ENCODE results near the gene PCDH9. TPM values are rescaled to one million over a fixed set of nuclear protein-coding genes. Genes with fewer than 3 reads are reported as not detected.

PCDH9 gene
- total and polyA plus RNA-seq, 10 of the 15 experiments (the other 5 are each of a cell fraction or from before 2014, with no cell fraction given): 0.02 to 2.3 (median 0.05) TPM; not detected in 1

GRCh38 chr13:66578305-66578704 is 651.8 kb downstream of the PCDH9 start:
- no peak overlapping the region for H3K4me3 ChIP-seq
- H3K79me2 ChIP-seq (ENCODE audit: control insufficient read depth, insufficient read depth, low read length): no peaks in the 10 kb centered on the region
- ChIA-PET CTCF (interaction anchor here (0.6 to 1.0 kb wide), 2 partner anchors 11 to 86 kb away, joined by 3 read pairs; no protein-coding TSS in a partner anchor), POLR2A (no interaction called here), RAD21 (ENCODE audit: unreplicated experiment) (no interaction called here), SMC1A (ENCODE audit: uncharacterized antibody, unreplicated experiment) (interaction anchor here (0.5 to 2.2 kb wide), 4 partner anchors 12 to 219 kb away, joined by 3 to 5 read pairs (median 3); no protein-coding TSS in a partner anchor)
- WGBS (ENCODE audit: insufficient coverage, insufficient replicate concordance, low lambda C conversion rate, missing lambda C conversion rate): 0% methylated on average over 2 of the region's 2 CpGs
- no TSS peak for BruUV-seq (replicated peaks)
- no peaks in the 10 kb centered on the region for H3K36me3 ChIP-seq (ENCODE audit: control insufficient read depth in 2 of 2, insufficient read depth in 2 of 2, low read length in 1 of 2)
- no peak overlapping the region for H3K9ac ChIP-seq (ENCODE audit: control insufficient read depth, insufficient read depth, low read length)
- FAIRE-seq (no peak), DNase-seq (ENCODE audit: low read depth, low spot score) (no peak), ATAC-seq (peak; percentile 38)
- no peaks in the 10 kb centered on the region for H4K20me1 ChIP-seq (ENCODE audit: control insufficient read depth, insufficient read depth)
- intact Hi-C loops (cut with micrococcal nuclease; ENCODE audit: unreplicated experiment) (no loop called here), in situ Hi-C loops (cut with MboI) (no loop called here)
- TF ChIP-seq, protein P1, sequence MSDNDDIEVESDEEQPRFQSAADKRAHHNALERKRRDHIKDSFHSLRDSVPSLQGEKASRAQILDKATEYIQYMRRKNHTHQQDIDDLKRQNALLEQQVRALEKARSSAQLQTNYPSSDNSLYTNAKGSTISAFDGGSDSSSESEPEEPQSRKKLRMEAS (IDR thresholded peaks at IDR 0.05; ENCODE audit: low read depth, low read length): no peak
- TF ChIP-seq STAT1 (conservative IDR thresholded peaks at IDR 0.05): no peak
- no peak for TF ChIP-seq HCFC1 (IDR thresholded peaks at IDR 0.05; ENCODE audit: low read length)
- no peak for TF ChIP-seq RELA (IDR thresholded peaks at IDR 0.05; ENCODE audit: borderline replicate concordance, partially characterized antibody)
- no peak for TF ChIP-seq BMI1 (IDR thresholded peaks at IDR 0.05; ENCODE audit: borderline replicate concordance)
- TF ChIP-seq ZSCAN29 (IDR thresholded peaks at IDR 0.05): no peak
- TF ChIP-seq, protein P2, sequence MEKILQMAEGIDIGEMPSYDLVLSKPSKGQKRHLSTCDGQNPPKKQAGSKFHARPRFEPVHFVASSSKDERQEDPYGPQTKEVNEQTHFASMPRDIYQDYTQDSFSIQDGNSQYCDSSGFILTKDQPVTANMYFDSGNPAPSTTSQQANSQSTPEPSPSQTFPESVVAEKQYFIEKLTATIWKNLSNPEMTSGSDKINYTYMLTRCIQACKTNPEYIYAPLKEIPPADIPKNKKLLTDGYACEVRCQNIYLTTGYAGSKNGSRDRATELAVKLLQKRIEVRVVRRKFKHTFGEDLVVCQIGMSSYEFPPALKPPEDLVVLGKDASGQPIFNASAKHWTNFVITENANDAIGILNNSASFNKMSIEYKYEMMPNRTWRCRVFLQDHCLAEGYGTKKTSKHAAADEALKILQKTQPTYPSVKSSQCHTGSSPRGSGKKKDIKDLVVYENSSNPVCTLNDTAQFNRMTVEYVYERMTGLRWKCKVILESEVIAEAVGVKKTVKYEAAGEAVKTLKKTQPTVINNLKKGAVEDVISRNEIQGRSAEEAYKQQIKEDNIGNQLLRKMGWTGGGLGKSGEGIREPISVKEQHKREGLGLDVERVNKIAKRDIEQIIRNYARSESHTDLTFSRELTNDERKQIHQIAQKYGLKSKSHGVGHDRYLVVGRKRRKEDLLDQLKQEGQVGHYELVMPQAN (conservative IDR thresholded peaks at IDR 0.05): no peak
- no peak for TF ChIP-seq RUNX3 (IDR thresholded peaks at IDR 0.05; ENCODE audit: low read length)
- TF ChIP-seq SMARCA5 (IDR thresholded peaks at IDR 0.05): no peak
- TF ChIP-seq E4F1 (IDR thresholded peaks at IDR 0.05; ENCODE audit: borderline replicate concordance, partially characterized antibody): no peak
- TF ChIP-seq SREBF1 (IDR thresholded peaks at IDR 0.05; ENCODE audit: low read length): no peak
- TF ChIP-seq POLR2A (IDR thresholded peaks at IDR 0.05; ENCODE audit: low read depth, low read length): no peak
- no peak for TF ChIP-seq MEF2B (IDR thresholded peaks at IDR 0.05; ENCODE audit: partially characterized antibody, poor library complexity, severe bottlenecking)
- no peak for TF ChIP-seq PAX8 (IDR thresholded peaks at IDR 0.05)
- TF ChIP-seq GABPA (IDR thresholded peaks at IDR 0.05; ENCODE audit: low read depth): no peak
- no peak for TF ChIP-seq ASH2L (IDR thresholded peaks at IDR 0.05; ENCODE audit: borderline replicate concordance, low read depth)
- H3K4me2 ChIP-seq (ENCODE audit: control insufficient read depth, insufficient read depth): no peak overlapping the region
- H3K27ac ChIP-seq (ENCODE audit: control insufficient read depth, insufficient read depth): no peak overlapping the region
- H3K27me3 ChIP-seq (replicated peaks in 1 of 2; ENCODE audit: control insufficient read depth in 2 of 2, insufficient read depth in 2 of 2, low read length in 1 of 2): no peaks in the 10 kb centered on the region
- H3K4me1 ChIP-seq (ENCODE audit: control insufficient read depth, insufficient read depth, low read length): no peaks in the 10 kb centered on the region
- H3K9me3 ChIP-seq (replicated peaks; ENCODE audit: control insufficient read depth, insufficient read depth, low read length): no peaks in the 10 kb centered on the region
- H2AFZ ChIP-seq (ENCODE audit: control insufficient read depth, low read depth, low read length): no peak overlapping the region
